Measurements from ENCODE around the gene FKBP15. TPM values are rescaled to one million over a fixed set of nuclear protein-coding genes. Genes with fewer than 3 reads are reported as not detected.

Gene FKBP15
- total RNA-seq, 4 donors from 2014 or later, result 27.7 to 33.3 (median 30.3) TPM

- intact Hi-C loops (cut with DNase I; ENCODE audit: low total_unique reads), result no loop called here
Observed at GRCh38 chr9:113184539-113184938, 36.5 kb downstream of the FKBP15 start.

DNA sequence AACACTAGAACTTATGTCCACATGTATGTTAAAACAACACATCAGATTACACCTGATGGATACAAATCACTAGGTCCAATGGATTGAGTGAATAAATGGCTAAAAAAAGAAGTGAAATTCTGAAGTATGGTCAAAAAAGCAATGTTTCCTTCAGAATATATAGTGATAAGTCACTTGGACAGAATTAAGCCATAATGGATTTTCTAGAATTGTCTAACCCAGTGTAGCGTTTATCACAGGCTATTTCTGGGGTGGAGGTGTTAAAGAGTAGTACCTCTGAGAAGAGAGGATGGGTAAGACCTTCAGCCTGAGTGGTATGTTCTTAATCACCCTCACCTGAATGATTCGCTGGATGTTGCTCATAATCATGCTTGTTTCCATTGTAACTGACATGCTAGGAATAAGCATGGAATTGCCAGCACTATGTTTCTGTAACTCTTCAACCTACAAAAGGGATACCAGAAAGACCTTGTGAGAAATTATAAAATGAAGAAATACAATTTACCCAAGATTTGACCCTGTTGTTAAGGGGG lies 37.1 kb downstream of the FKBP15 start:
- H3K4me3 ChIP-seq (ENCODE audit: low read depth, poor library complexity, severe bottlenecking), result no peak overlapping the region
- no peak for TF ChIP-seq POLR2A (IDR thresholded peaks at IDR 0.05)
- TF ChIP-seq, protein P1, sequence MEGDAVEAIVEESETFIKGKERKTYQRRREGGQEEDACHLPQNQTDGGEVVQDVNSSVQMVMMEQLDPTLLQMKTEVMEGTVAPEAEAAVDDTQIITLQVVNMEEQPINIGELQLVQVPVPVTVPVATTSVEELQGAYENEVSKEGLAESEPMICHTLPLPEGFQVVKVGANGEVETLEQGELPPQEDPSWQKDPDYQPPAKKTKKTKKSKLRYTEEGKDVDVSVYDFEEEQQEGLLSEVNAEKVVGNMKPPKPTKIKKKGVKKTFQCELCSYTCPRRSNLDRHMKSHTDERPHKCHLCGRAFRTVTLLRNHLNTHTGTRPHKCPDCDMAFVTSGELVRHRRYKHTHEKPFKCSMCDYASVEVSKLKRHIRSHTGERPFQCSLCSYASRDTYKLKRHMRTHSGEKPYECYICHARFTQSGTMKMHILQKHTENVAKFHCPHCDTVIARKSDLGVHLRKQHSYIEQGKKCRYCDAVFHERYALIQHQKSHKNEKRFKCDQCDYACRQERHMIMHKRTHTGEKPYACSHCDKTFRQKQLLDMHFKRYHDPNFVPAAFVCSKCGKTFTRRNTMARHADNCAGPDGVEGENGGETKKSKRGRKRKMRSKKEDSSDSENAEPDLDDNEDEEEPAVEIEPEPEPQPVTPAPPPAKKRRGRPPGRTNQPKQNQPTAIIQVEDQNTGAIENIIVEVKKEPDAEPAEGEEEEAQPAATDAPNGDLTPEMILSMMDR (IDR thresholded peaks at IDR 0.05), result no peak
- DNase-seq (ENCODE audit: low spot score in 2 of 2), result no peak
- intact Hi-C loops (cut with DNase I; ENCODE audit: low total_unique reads), result no loop called here
- WGBS, 2 donors, result 94 to 97% methylated on average over 2 of the region's 2 CpGs

More at GRCh38 chr9:113184539-113184938, 36.5 kb downstream of the FKBP15 start:
- H3K4me3 ChIP-seq (ENCODE audit: low read depth, poor library complexity, severe bottlenecking), result no peak overlapping the region
- no peak for DNase-seq (ENCODE audit: low spot score in 2 of 2)
- TF ChIP-seq POLR2A (IDR thresholded peaks at IDR 0.05), result no peak
- TF ChIP-seq, protein P1 (IDR thresholded peaks at IDR 0.05), result no peak
- WGBS, 2 donors, result 65 to 91% methylated on average over 2 of the region's 2 CpGs

GRCh38 chr9:113181165-113181564 lies 39.9 kb downstream of the FKBP15 start:
- H3K4me3 ChIP-seq (ENCODE audit: low read depth, poor library complexity, severe bottlenecking), result no peak overlapping the region
- intact Hi-C loops (cut with DNase I; ENCODE audit: low total_unique reads), result no loop called here
- TF ChIP-seq, protein P1 (IDR thresholded peaks at IDR 0.05), result no peak
- TF ChIP-seq POLR2A (IDR thresholded peaks at IDR 0.05), result no peak
- DNase-seq (ENCODE audit: low spot score in 2 of 2), result no peak

- WGBS, 2 donors, result 0 to 88% methylated on average over 1 of the region's 1 CpG
Observed at GRCh38 chr9:113179839-113180238, 41.2 kb downstream of the FKBP15 start.

DNA sequence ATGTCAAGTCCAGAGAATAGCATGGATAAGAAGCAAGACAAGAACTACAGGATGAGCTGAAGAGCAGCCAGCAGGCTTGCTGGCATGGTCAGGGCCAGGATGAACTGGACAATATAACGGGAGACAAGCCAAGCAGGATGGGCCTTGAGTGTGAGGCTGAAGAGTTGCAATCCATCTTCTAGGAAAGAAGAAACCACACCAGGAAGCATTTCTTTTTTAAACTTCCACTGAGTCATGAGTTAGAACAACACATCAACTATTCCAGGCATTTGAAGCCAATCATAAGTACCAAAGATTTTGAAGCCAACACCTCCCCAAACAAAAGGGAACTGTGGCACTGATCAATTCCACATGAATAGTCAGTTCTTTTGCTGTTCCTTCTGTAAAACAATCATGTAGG lies 43.0 kb downstream of the FKBP15 start:
- intact Hi-C loops (cut with DNase I; ENCODE audit: low total_unique reads), result no loop called here
- no peak for DNase-seq (ENCODE audit: low spot score in 2 of 2)
- no peak overlapping the region for H3K4me3 ChIP-seq (ENCODE audit: low read depth, poor library complexity, severe bottlenecking)
- WGBS, 2 donors, result 89 to 96% methylated on average over 1 of the region's 1 CpG
- no peak for TF ChIP-seq POLR2A (IDR thresholded peaks at IDR 0.05)
- TF ChIP-seq, protein P1 (IDR thresholded peaks at IDR 0.05), result no peak

More at GRCh38 chr9:113179839-113180238, 41.2 kb downstream of the FKBP15 start:
- intact Hi-C loops (cut with DNase I; ENCODE audit: low total_unique reads), result no loop called here
- TF ChIP-seq, protein P1 (IDR thresholded peaks at IDR 0.05), result no peak
- no peak for TF ChIP-seq POLR2A (IDR thresholded peaks at IDR 0.05)
- no peak overlapping the region for H3K4me3 ChIP-seq (ENCODE audit: low read depth, poor library complexity, severe bottlenecking)
- DNase-seq (ENCODE audit: low spot score in 2 of 2), result no peak

DNA sequence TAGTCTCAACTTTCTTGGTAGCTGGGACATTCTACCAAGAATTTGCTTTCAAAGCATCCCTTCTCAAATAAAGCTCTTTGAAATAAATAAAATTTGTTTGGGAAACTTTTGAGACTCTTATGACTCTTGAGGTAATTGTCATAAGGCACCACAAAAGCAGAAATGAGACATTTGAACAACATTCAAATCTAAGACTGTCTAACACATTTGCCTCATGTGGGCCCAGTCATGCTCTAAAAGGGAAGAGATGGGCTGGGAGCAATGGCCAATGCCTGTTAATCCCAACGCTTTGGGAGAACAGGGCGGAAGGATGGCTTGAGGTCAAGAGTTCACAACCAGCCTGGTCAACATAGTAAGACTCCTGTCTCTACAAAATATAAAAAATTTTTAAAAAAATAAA lies 43.8 kb downstream of the FKBP15 start:
- no peak overlapping the region for H3K4me3 ChIP-seq (ENCODE audit: low read depth, poor library complexity, severe bottlenecking)
- no peak for DNase-seq (ENCODE audit: low spot score in 2 of 2)
- TF ChIP-seq POLR2A (IDR thresholded peaks at IDR 0.05), result no peak
- TF ChIP-seq, protein P1 (IDR thresholded peaks at IDR 0.05), result no peak
- WGBS, 2 donors, result 95 to 96% methylated on average over 2 of the region's 2 CpGs
- intact Hi-C loops (cut with DNase I; ENCODE audit: low total_unique reads), result no loop called here
